ENCODE results near the gene MMP11.

The MMP11 gene

GRCh38 chr22:23827351-23827995 is 54.8 kb downstream of the MMP11 start:
- H3K27ac ChIP-seq: no peak overlapping the region
- H3K4me3 ChIP-seq: no peak overlapping the region
- H3K4me1 ChIP-seq: peaks cover 0 to 12% (median 8%) of the 10 kb centered on the region in 4 donors
- intact Hi-C loops (cut with DNase I; ENCODE audit: low total_unique reads): no loop called here
- no peaks in the 10 kb centered on the region for H3K9me3 ChIP-seq
- peaks cover 23 to 89% (median 75%) of the 10 kb centered on the region in 3 donors for H3K36me3 ChIP-seq
- H3K27me3 ChIP-seq: no peaks in the 10 kb centered on the region
- no peak for TF ChIP-seq CTCF (IDR thresholded peaks at IDR 0.05)
- no peak for DNase-seq

- Histone ChIP-seq H3K27ac (no peak overlapping the region), H3K36me3 (peaks cover 23 to 91% (median 73%) of the 10 kb centered on the region in 3 donors), H3K27me3 (no peaks in the 10 kb centered on the region), H3K4me1 (peaks cover 0 to 17% (median 4%) of the 10 kb centered on the region in 4 donors), H3K4me3 (no peak overlapping the region), H3K9me3 (no peaks in the 10 kb centered on the region)
- no peak for TF ChIP-seq CTCF (IDR thresholded peaks at IDR 0.05)
- intact Hi-C loops (cut with DNase I; ENCODE audit: low total_unique reads): no loop called here
- no peak for DNase-seq
These were observed 56.4 kb downstream of the MMP11 start for GRCh38 chr22:23828800-23829680.

- Histone ChIP-seq H3K4me3 (no peak overlapping the region), H3K9me3 (no peaks in the 10 kb centered on the region), H3K36me3 (peaks cover 21 to 91% (median 73%) of the 10 kb centered on the region in 3 donors), H3K27ac (no peak overlapping the region), H3K4me1 (peaks cover 0 to 18% (median 9%) of the 10 kb centered on the region in 4 donors), H3K27me3 (no peaks in the 10 kb centered on the region)
- DNase-seq: no peak
- intact Hi-C loops (cut with DNase I; ENCODE audit: low total_unique reads): no loop called here
- TF ChIP-seq CTCF (IDR thresholded peaks at IDR 0.05): no peak
These were observed 57.3 kb downstream of the MMP11 start for GRCh38 chr22:23829845-23830372.

- Histone ChIP-seq H3K4me1 (peaks cover 0 to 32% (median 20%) of the 10 kb centered on the region in 4 donors), H3K4me3 (no peak overlapping the region), H3K36me3 (peaks cover 8 to 90% (median 68%) of the 10 kb centered on the region in 3 donors), H3K27ac (no peak overlapping the region), H3K27me3 (no peaks in the 10 kb centered on the region), H3K9me3 (no peaks in the 10 kb centered on the region)
- DNase-seq: peak in 1 of 2 donors; percentile 45
- no peak for TF ChIP-seq CTCF (IDR thresholded peaks at IDR 0.05)
- intact Hi-C loops (cut with DNase I; ENCODE audit: low total_unique reads): no loop called here
These were observed 58.6 kb downstream of the MMP11 start for GRCh38 chr22:23831261-23831660.

GRCh38 chr22:23831781-23832180 is 59.1 kb downstream of the MMP11 start:
- peak in 1 of 2 donors; percentile 48 for DNase-seq
- Histone ChIP-seq H3K9me3 (no peaks in the 10 kb centered on the region), H3K36me3 (peaks cover 8 to 87% (median 63%) of the 10 kb centered on the region in 3 donors), H3K27ac (no peak overlapping the region), H3K4me1 (peaks cover 0 to 32% (median 20%) of the 10 kb centered on the region in 4 donors), H3K27me3 (no peaks in the 10 kb centered on the region), H3K4me3 (no peak overlapping the region)
- no peak for TF ChIP-seq CTCF (IDR thresholded peaks at IDR 0.05)
- intact Hi-C loops (cut with DNase I; ENCODE audit: low total_unique reads): no loop called here
